Colonic mucosa (tissue), 4 donors: ENCODE results near the gene GNB1L. TPM values are rescaled to one million over a fixed set of nuclear protein-coding genes. Genes with fewer than 3 reads are reported as not detected.

Source experiments
- DNase-seq: peaks from one replicate; pipeline ENCODE4 v3.0.0-alpha.2; 2020
- H3K27ac ChIP-seq: fragments of 200-600 bp; one replicate; pipeline ENCODE4 v1.8.0; 2021
- H3K27me3 ChIP-seq: fragments of 200-600 bp; one replicate; pipeline ENCODE4 v1.8.0; 2021
- H3K36me3 ChIP-seq: fragments of 200-600 bp; one replicate; pipeline ENCODE4 v1.8.0; 2021
- H3K4me1 ChIP-seq: fragments of 200-600 bp; one replicate; pipeline ENCODE4 v1.8.0; 2021; ENCODE audit warnings: mild to moderate bottlenecking
- H3K4me3 ChIP-seq: fragments of 200-600 bp; one replicate; pipeline ENCODE4 v1.8.0; 2021
- H3K9ac ChIP-seq, 2 donors: one replicate each; pipeline ENCODE4 v1.7.0; 2013; ENCODE audit warnings: control low read depth in 2 of 2, low read depth in 2 of 2, low read length in 2 of 2
- H3K9me3 ChIP-seq: fragments of 200-600 bp; one replicate; pipeline ENCODE4 v1.8.0; 2021
- intact Hi-C: fragments of 100-400 bp; cut with DNase I; formaldehyde crosslinking; loops from one replicate; pipeline ENCODE4 v1.14.1; 2022
- total RNA-seq, 2 donors: library from RNA; stranded (reverse); fragmentation: NEBNext Ultra II Directional in 1 of 2; extraction: Animal tissue kit (Norgen Biotek cat#: 25700) in 1 of 2; gene quantifications; one replicate each; pipeline ENCODE4 v1.2.1, GENCODE V29; 2021
- TF ChIP-seq, protein P1 (sequence below): fragments of 200-600 bp; IDR thresholded peaks from one replicate; pipeline ENCODE4 v1.8.0; 2022; ENCODE audit warnings: antibody characterized with exemption, mild to moderate bottlenecking
- donor health status: healthy.
- donor health status: DM: no; HTN: no; CAD: no.
- donor health status: DM: no; HTN: no; CAD: no.

Gene GNB1L
- total RNA-seq, 2 donors from 2014 or later, result 4.4 to 10.2 TPM

GRCh38 chr22:19844377-19845053 is 10.2 kb downstream of the GNB1L start:
- Histone ChIP-seq H3K36me3 (no peaks in the 10 kb centered on the region), H3K9me3 (no peaks in the 10 kb centered on the region), H3K27me3 (no peaks in the 10 kb centered on the region), H3K9ac (no peak overlapping the region), H3K4me1 (no peaks in the 10 kb centered on the region), H3K27ac (no peak overlapping the region), H3K4me3 (no peak overlapping the region)
- DNase-seq, result peak; percentile 22
- TF ChIP-seq, protein P1, sequence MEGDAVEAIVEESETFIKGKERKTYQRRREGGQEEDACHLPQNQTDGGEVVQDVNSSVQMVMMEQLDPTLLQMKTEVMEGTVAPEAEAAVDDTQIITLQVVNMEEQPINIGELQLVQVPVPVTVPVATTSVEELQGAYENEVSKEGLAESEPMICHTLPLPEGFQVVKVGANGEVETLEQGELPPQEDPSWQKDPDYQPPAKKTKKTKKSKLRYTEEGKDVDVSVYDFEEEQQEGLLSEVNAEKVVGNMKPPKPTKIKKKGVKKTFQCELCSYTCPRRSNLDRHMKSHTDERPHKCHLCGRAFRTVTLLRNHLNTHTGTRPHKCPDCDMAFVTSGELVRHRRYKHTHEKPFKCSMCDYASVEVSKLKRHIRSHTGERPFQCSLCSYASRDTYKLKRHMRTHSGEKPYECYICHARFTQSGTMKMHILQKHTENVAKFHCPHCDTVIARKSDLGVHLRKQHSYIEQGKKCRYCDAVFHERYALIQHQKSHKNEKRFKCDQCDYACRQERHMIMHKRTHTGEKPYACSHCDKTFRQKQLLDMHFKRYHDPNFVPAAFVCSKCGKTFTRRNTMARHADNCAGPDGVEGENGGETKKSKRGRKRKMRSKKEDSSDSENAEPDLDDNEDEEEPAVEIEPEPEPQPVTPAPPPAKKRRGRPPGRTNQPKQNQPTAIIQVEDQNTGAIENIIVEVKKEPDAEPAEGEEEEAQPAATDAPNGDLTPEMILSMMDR, result no peak
- intact Hi-C loops, result no loop called here

DNA sequence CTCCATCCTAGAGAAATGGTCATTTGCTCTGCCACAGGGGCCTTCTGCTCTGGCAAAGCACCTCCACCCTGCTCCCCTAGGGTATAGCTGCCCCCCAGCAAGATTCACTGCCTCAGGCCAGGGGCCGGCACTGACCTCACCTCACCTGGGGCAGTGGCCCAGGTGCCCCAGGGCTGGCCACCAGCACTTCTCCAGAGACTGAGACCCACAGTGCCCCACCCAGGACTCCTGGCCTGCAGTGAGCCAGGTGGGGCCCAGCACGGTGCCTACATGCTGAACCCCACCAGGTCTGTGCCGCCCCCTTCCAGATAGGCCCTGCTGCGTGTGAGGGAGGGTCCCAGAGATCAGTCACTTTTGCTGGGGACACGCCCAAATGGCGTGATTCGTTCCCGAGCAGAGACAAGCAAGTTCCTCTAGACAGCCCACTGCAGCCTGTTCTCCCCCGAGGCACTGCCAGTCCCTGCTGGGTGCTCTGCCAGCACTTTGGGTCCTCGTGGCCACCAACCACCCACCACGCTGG is 10.8 kb downstream of the GNB1L start:
- intact Hi-C loops, result no loop called here
- TF ChIP-seq, protein P1, result no peak
- Histone ChIP-seq H3K4me1 (no peaks in the 10 kb centered on the region), H3K4me3 (no peak overlapping the region), H3K9me3 (no peaks in the 10 kb centered on the region), H3K9ac (no peak overlapping the region), H3K36me3 (no peaks in the 10 kb centered on the region), H3K27ac (no peak overlapping the region), H3K27me3 (no peaks in the 10 kb centered on the region)
- DNase-seq, result no peak

DNA sequence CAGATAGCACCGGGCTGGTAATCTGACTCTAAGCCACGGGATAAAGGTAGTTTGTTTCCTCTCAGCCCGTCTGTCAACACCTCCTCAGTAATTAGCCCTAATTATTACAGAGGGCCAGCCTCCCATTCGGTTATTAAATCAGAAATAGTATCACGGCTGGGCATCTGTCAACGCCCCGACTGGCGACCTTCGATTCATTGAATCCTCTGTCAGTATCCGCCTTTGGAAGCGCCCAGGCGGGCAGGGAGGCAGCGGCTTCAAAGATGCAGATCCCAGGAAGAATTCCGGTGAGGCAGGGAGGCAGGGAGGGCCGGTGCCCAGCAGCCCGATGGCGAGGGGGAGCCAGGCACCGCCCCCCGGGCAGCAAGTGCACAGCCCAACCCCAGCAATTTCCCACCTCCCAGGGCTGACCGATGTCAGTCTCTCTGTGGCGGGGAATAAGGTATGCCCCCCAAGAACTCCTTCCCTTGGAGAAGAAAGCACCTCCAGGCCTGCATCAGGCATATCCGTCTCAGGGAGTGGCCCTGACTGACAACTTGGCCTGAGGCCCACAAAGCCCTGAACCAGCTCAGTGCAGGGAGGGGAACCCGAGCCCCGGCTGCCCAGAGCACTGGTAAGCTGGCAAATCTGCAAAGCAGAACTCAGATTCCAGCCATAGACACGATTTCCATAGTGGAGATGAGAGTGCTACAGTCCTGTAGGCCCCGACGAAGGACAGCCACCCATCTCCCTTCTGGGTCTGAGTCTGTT is 11.4 kb downstream of the GNB1L start:
- TF ChIP-seq, protein P1, result no peak
- peak; percentile 17 for DNase-seq
- Histone ChIP-seq H3K4me3 (no peak overlapping the region), H3K27ac (no peak overlapping the region), H3K4me1 (no peaks in the 10 kb centered on the region), H3K27me3 (no peaks in the 10 kb centered on the region), H3K9me3 (no peaks in the 10 kb centered on the region), H3K36me3 (no peaks in the 10 kb centered on the region), H3K9ac (no peak overlapping the region)
- intact Hi-C loops, result no loop called here

DNA sequence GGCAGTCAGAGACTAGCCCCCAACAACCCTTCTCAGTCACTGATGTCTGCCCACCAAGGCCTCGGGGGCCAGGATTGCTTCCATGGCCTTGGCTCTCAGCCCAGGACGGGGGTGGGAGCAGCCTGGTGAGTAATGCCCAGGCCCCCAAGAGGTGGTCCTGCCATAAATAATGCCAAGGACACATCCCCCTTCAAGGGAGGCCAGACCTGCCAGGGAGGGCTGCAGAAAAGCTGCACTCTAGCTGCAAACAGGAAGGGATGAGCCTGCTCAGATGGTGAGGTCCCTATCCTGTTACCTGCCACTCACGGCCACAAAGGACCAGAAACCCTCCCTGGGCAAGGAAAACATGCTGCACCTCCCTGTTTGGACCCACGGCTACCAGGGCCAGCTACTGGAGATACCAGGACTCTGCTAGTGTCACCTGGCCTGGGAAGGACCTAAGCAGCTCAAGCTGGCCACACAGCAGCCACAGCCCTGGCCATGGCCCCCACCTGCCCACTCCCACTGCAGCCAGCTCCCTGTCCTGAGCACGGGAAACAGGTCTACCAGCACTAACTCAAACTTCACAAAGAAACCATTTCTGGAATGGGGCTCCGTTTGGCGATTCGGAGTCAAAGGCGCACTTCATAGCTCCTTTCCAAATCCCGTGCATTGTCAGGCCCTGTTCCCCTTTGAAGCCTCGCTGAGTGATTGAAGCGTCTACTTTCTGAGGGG is 12.1 kb downstream of the GNB1L start:
- TF ChIP-seq, protein P1, result no peak

GRCh38 chr22:19841641-19842392 is 12.9 kb downstream of the GNB1L start:
- H3K27ac ChIP-seq, result no peak overlapping the region
- no peaks in the 10 kb centered on the region for H3K9me3 ChIP-seq
- no peak overlapping the region for H3K4me3 ChIP-seq
- no peaks in the 10 kb centered on the region for H3K4me1 ChIP-seq
- no peaks in the 10 kb centered on the region for H3K36me3 ChIP-seq
- intact Hi-C loops, result no loop called here
- no peak for DNase-seq
- no peak overlapping the region for H3K9ac ChIP-seq
- TF ChIP-seq, protein P1, result no peak
- H3K27me3 ChIP-seq, result no peaks in the 10 kb centered on the region

More for the DNA sequence above, 12.1 kb downstream of the GNB1L start:
- H3K9ac ChIP-seq, result no peak overlapping the region
- H3K9me3 ChIP-seq, result no peaks in the 10 kb centered on the region
- H3K4me3 ChIP-seq, result no peak overlapping the region
- intact Hi-C loops, result no loop called here
- no peaks in the 10 kb centered on the region for H3K4me1 ChIP-seq
- no peak overlapping the region for H3K27ac ChIP-seq
- no peaks in the 10 kb centered on the region for H3K27me3 ChIP-seq
- no peaks in the 10 kb centered on the region for H3K36me3 ChIP-seq
- no peak for DNase-seq
